HTR-8/SVneo (cell line): ENCODE results near the gene SAMD10.
"Not testable (repeated sequence)": the region's sequence is repeated elsewhere in the genome, so short reads cannot be mapped to it uniquely, and the experiment has no call there.

Source experiments
- DNase-seq: peaks from one replicate; pipeline ENCODE4 v3.0.0; 2011; ENCODE audit warnings: low spot score, mixed read lengths; ENCODE audit not compliant: insufficient read length
- FAIRE-seq: peaks from 2 replicates; lab custom pipeline; 2011; peaks lifted over from hg19 to GRCh38; lab: Jason Lieb, UNC

Gene SAMD10

DNA sequence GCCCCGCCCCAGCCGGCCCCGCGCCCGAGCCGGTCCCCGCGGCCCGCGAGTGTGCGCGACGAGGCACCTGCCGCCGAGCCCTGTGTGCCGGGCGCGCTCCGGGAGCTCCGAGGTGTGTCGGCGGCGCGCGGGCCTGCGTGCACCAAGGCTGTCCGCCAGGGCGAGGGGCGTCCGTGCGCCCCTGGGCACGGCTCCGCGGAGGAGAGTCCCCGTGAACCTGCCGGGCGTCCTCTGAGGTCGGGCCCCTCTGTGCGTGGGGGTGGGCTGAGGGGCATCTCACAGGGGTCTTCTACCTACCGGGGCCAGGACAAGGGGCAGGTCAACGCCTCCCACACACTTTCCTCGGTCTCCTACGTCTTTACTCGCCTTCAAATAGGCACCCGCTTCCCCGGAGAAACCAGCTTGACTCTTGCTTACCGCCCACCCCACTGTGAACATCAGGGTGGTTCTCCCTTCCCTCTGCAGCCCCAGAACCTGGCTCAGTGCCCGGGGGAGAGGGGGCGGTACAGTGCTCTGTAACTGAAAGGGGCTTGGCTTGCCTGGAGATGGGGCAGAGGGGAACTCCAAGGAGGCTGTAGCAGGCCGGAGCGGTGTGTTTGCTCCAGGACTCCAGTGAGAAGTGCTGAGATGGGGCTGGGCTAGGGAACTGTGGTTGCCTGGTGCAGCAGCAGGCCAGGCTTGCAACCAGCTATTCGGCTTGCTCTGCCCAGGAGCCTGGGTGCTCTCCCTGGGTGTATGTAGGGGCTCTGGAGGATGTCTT lies at the start of gene SAMD10:
Gene SAMD10, minus strand, starts transcription at position 86 of the 760 bp plus-strand sequence. CDS start 175 bp downstream, outside the sequence.
- peak; percentile 65 for DNase-seq
- FAIRE-seq: peak; percentile 60

DNA sequence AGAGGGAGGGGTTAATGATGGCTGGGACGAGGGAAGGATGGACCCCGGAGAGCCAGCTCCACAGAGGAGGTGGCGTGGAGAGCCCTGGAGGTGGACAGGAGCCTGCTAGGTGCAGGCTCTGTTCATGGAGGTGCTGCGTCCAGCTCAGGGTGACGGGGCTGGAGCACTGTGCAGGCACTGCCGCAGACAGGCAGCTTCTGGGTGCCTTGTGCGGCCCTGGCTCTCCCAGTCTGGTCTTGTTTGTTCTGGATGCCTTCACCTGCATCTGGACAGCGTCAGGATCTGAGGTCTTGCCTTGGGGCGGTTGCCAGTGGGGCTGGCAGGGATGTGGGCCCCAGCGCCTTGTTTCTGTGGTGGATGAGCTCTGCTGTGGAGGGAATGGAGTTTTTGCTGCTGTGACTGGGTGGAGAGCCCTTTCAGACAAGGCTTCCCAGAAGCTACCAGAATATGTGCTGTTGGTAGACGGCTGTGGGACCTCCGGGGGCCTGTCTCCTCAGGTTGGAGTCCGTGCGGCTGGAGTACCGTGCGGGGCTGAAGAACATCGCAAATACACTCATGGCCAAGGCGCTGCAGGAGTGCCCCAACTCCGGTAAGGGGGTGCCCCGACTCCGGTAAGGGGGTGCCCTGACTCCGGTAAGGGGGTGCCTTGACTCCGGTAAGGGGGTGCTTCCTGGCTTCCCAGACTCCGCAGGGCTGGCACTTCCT lies 48.7 kb upstream of the SAMD10 start:
- FAIRE-seq (no peak), DNase-seq (no peak)

DNA sequence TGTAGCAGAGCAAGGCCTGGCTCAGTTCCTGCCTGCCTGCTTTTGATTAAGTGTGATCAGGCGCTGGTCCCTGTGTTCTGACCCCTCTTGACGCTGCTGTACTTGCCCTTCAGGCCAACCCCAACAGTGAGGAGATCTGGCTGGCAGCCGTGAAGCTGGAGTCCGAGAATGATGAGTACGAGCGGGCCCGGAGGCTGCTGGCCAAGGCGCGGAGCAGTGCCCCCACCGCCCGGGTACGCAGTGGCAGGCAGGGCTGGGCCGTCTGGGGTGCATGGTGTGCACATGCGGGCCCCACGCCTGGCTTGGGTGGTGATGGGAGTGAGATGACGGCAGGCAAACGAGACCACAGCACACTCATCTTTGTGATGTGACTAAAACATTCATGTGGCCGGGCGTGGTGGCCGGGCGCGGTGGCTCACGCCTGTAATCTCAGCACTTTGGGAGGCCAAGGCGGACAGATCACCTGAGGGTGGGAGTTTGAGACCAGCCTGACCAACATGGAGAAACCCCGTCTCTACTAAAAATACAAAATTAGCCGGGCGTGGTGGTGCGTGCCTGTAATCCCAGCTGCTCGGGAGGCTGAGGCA lies 46.5 kb upstream of the SAMD10 start:
- FAIRE-seq (no peak), DNase-seq (no peak)

DNA sequence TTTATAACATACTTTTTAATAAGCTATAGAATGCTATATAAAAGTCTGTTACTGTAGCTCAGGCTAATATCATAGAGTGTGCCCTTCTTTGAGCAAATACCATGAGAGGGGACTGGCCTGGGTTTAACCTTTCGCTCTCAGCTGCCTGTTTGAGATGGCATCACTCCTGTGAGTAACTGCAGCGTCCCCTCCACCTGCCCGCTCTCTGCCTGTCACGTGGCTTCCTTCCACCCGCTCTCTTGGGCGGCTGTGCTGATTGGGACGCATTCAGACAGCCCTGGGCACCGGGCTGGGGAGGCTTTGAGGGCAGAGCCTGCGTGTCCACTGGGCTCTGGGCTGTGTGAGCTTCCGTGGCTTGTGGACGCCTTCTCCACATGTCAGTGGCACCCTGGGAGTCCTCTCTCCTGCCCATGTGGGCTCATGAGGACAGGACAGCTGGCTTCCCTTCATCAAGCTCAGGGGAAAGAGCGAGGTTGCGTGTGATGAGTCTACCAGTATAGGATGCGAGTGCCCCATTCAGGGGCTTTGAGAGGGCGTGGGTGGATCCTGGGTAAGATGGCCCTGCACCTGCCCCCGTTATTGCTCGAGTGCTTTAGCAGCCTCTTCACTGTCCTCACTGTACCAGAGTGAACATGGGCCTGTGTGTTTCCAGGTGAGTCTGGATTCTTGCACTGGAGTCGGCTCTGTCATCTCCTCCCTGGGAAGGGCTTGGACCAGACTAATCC lies 45.8 kb upstream of the SAMD10 start:
- FAIRE-seq (no peak), DNase-seq (no peak)

DNA sequence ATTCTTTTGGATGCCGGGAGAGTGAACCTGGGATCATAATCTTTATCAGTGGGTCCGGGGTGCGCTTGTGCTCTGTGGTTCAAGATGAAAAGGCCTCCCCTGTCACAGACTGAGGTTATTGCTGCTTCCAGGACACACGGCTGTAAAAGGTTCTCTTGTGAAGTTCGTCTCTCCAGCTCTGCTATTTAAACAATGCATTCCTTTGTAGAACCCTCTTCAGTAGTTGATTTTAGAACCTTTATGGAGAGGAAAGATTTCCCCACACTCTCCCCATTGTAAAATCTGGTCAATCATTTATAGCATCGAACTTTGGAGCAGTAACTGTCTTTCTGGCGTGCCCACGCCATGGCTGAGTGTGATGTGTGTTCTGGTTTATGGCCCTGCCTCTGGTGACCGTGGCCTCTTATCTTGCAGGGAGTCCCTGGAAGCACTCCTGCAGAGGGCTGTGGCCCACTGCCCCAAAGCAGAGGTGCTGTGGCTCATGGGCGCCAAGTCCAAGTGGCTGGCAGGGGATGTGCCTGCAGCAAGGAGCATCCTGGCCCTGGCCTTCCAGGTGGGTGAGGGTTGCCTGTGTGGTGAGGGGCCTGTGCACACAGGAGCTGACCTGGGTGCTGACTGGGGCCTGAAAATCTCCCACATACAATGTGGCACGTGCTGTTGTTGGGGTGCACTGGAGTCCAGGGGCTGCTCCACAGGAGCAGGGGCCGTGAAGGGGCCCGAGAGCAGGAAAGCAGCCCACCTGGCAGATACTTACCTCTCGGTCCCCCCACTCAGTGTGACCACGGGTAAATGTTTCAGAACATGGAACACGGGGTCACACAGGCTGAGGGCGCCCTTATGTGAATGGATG lies 44.9 kb upstream of the SAMD10 start:
- FAIRE-seq (no peak), DNase-seq (no peak)

- DNase-seq: no peak
- no peak for FAIRE-seq
Measured at GRCh38 chr20:64023361-64024140, 44.1 kb upstream of the SAMD10 start.

- DNase-seq (no peak), FAIRE-seq (no peak)
Measured at GRCh38 chr20:64022671-64023360, 43.4 kb upstream of the SAMD10 start.

GRCh38 chr20:64021124-64021975 lies 41.9 kb upstream of the SAMD10 start:
- FAIRE-seq (peak; percentile 98), DNase-seq (no peak)

DNA sequence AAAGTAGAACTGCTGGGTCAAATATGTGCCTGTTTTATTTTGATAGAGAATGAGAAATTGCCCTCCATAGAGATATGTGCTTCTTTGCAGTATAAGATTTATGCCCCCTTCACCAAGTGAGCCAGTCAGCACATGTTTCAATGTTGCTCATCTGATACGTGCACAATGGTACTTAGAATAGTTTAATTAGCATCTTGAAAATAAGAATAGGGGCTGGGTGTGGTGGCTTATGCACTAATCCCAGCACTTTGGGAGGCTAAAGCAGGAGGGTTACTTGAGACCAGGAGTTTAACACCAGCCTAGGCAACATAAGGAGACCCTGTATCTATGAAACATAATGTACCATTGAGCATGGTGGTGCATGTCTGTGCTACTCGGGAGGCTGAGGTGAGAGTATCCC lies 36.2 kb upstream of the SAMD10 start:
- FAIRE-seq (peak; percentile 4), DNase-seq (no peak)

DNA sequence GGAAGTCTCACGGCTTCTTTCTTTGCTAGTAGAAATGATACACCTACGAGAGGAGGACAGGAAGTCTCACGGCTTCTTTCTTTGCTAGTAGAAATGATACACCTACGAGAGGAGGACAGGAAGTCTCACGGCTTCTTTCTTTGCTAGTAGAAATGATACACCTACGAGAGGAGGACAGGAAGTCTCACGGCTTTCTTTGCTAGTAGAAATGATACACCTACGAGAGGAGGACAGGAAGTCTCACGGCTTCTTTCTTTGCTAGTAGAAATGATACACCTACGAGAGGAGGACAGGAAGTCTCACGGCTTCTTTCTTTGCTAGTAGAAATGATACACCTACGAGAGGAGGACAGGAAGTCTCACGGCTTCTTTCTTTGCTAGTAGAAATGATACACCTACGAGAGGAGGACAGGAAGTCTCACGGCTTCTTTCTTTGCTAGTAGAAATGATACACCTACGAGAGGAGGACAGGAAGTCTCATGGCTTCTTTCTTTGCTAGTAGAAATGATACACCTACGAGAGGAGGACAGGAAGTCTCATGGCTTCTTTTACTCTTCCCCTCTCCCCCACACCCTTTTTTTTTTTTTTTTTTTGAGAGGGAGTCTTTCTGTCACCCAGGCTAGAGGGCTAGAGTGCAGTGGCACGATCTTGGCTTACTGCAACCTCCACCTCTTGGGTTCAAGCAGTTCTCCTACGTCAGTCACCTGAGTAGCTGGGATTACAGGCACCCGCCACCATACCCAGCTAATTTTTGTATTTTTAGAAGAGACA lies 33.1 kb upstream of the SAMD10 start:
- DNase-seq, FAIRE-seq: not testable (repeated sequence)

GRCh38 chr20:64011366-64011779 lies 31.9 kb upstream of the SAMD10 start:
- DNase-seq (no peak), FAIRE-seq (no peak)

DNA sequence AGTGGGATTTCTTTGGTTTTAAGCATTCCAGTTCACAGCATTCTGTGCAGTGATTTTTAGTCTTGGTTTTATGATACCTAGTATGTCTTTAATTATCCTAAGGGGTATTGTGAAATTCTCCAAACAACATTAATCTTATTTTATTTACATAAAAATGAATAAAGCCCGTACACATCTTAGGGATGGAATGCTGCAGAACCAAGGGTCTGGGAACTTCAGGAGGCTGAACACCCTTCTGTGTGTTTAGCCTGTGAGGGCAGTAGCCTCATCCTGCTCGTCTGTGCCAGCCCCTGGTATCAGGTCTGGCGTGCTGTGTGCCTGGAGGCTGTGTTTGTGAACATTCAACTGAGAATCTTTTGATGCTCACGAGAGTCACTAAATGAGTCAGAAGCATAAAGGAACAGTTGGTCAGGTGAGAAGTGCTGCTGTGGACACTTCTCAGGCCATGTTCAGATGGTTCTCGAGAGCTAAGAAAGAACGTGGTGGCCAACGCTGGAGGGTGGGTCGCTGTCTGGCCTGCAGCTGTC lies 31.3 kb upstream of the SAMD10 start:
- DNase-seq (no peak), FAIRE-seq (no peak)

DNA sequence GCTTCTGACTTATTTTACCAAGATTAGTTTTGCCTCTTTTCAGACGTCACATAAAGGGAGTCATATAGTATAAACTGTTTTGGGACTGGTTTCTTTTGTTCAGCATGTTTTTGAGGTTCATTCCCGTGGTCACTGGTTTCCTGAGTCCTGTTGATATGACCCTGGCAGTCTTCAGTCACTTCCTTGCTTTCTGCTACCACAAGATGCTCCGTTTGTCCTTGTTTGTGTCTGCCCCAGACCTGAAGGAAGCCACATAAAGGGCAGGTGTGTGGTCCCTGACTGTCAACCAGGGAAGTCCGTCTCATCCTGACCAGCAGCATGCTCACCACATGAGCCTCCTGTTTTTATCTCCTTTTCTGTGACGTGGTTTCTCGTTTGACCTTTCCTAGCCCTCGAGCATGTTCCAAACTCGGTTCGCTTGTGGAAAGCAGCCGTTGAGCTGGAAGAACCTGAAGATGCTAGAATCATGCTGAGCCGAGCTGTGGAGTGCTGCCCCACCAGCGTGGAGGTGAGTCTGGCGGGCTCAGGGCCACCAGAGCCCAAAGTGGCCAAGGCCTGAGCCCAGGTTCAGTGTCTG lies 30.5 kb upstream of the SAMD10 start:
- DNase-seq: no peak
- FAIRE-seq: no peak

DNA sequence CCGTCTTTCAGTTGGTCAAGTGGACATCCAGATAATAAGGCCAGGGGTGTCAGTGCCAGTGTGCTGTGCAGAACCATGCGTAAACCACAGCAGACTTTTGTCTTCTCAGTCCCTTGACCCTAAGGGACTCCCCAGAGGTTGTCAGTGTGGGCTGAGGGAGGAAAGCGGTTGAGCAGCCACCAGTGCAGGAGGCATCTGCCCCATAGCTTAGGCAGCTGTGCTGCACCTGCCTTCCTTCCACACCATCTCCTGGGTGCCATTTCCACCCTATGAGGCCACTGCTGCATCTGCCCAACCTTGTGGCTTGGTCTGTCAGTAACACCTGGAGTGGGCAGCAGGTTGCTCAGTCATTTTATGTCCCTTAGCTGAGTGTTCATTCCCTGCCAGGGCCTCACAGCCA lies 27.5 kb upstream of the SAMD10 start:
- DNase-seq (no peak), FAIRE-seq (no peak)

DNA sequence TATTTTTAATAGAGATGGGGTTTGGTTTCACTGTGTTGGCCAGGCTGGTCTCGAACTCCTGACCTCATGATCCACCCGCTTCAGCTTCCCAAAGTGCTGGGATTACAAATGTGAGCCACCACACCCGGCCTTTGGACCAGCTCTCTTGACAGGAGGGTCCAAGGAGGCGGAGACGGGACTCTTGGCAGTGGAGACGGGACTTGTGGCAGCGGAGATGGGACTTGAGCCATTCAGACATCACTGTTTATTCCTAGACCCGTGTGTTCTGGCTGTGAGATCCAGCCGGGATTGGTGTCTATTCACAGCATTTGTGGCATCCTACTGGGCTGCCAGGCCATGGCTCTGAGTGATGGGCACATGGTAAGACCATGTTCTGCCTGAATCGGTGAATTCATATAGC lies 27.0 kb upstream of the SAMD10 start:
- FAIRE-seq: no peak

DNA sequence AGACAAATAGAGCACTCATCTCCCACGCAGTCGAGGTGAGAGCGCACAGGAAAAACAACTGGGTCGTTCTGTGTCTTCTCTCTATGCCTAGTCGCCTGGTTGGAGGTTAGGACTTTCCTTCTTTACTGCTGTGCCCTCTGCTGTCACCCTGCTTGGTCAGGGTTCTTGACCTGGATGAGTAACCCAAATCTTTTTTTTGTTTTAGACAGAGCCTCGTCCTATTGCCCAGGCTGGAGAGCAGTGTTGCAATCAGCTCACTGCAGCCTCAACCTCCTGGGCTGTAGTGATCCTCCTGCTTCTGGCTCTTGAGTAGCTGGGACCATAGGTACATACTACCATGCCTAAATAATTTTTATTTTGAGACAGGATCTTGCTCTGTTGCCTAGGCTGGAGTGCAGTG lies 26.0 kb upstream of the SAMD10 start:
- DNase-seq: no peak
- no peak for FAIRE-seq

More for the DNA sequence above, 27.0 kb upstream of the SAMD10 start:
- DNase-seq: no peak
